Measurements from ENCODE around the gene ANKRD13D. TPM values are rescaled to one million over a fixed set of nuclear protein-coding genes. Genes with fewer than 3 reads are reported as not detected.

ANKRD13D gene
- total RNA-seq, 1 donor: 34.4 TPM

- H4K20me1 ChIP-seq (ENCODE audit: insufficient read depth, low read length): peaks cover 53% of the 10 kb centered on the region
- no peak overlapping the region for H2AFZ ChIP-seq (ENCODE audit: low read length)
- no peaks in the 10 kb centered on the region for H3K9me3 ChIP-seq (ENCODE audit: low read depth, low read length)
- peaks cover 59% of the 10 kb centered on the region for H3K4me1 ChIP-seq (ENCODE audit: insufficient read depth, low read length)
- H3K4me2 ChIP-seq (ENCODE audit: insufficient read depth, low read length): peak overlapping the region; percentile 90
- H3K36me3 ChIP-seq (ENCODE audit: insufficient read depth, low read length): peaks cover 8% of the 10 kb centered on the region
- no peak for TF ChIP-seq CTCF (IDR thresholded peaks at IDR 0.05; ENCODE audit: extremely low read depth, low read depth, low read length)
- no peaks in the 10 kb centered on the region for H3K27me3 ChIP-seq (ENCODE audit: insufficient read depth, low read length)
- DNase-seq (ENCODE audit: insufficient read length, low spot score, missing footprints): peak; percentile 82
- no peak overlapping the region for H3K27ac ChIP-seq (ENCODE audit: low read depth, low read length)
- H3K4me3 ChIP-seq (ENCODE audit: insufficient read depth, low read length): peak overlapping the region; percentile 86
- H3K79me2 ChIP-seq (ENCODE audit: insufficient read depth, low read length): peaks cover 72% of the 10 kb centered on the region
Measured at GRCh38 chr11:67268081-67268961, 20.8 kb upstream of the ANKRD13D start.

GRCh38 chr11:67268962-67269268 is 20.2 kb upstream of the ANKRD13D start:
- peak; percentile 77 for DNase-seq (ENCODE audit: insufficient read length, low spot score, missing footprints)
- no peak for TF ChIP-seq CTCF (IDR thresholded peaks at IDR 0.05; ENCODE audit: extremely low read depth, low read depth, low read length)
- Histone ChIP-seq H3K27me3 (ENCODE audit: insufficient read depth, low read length) (no peaks in the 10 kb centered on the region), H3K36me3 (ENCODE audit: insufficient read depth, low read length) (peaks cover 8% of the 10 kb centered on the region), H2AFZ (ENCODE audit: low read length) (no peak overlapping the region), H3K4me1 (ENCODE audit: insufficient read depth, low read length) (peaks cover 59% of the 10 kb centered on the region), H3K9me3 (ENCODE audit: low read depth, low read length) (no peaks in the 10 kb centered on the region), H3K27ac (ENCODE audit: low read depth, low read length) (no peak overlapping the region), H4K20me1 (ENCODE audit: insufficient read depth, low read length) (peaks cover 53% of the 10 kb centered on the region), H3K4me3 (ENCODE audit: insufficient read depth, low read length) (no peak overlapping the region), H3K79me2 (ENCODE audit: insufficient read depth, low read length) (peaks cover 78% of the 10 kb centered on the region), H3K4me2 (ENCODE audit: insufficient read depth, low read length) (no peak overlapping the region)

GRCh38 chr11:67269401-67270255 is 19.5 kb upstream of the ANKRD13D start:
- Histone ChIP-seq H3K27me3 (ENCODE audit: insufficient read depth, low read length) (no peaks in the 10 kb centered on the region), H2AFZ (ENCODE audit: low read length) (no peak overlapping the region), H3K36me3 (ENCODE audit: insufficient read depth, low read length) (peaks cover 8% of the 10 kb centered on the region), H3K4me2 (ENCODE audit: insufficient read depth, low read length) (peak overlapping the region; percentile 23), H4K20me1 (ENCODE audit: insufficient read depth, low read length) (peaks cover 53% of the 10 kb centered on the region), H3K27ac (ENCODE audit: low read depth, low read length) (no peak overlapping the region), H3K4me1 (ENCODE audit: insufficient read depth, low read length) (peaks cover 59% of the 10 kb centered on the region), H3K4me3 (ENCODE audit: insufficient read depth, low read length) (no peak overlapping the region), H3K9me3 (ENCODE audit: low read depth, low read length) (no peaks in the 10 kb centered on the region), H3K79me2 (ENCODE audit: insufficient read depth, low read length) (peaks cover 85% of the 10 kb centered on the region)
- TF ChIP-seq CTCF (IDR thresholded peaks at IDR 0.05; ENCODE audit: extremely low read depth, low read depth, low read length): no peak
- peak; percentile 91 for DNase-seq (ENCODE audit: insufficient read length, low spot score, missing footprints)

All from osteoblast (primary cell).